PFSK-1 (cell line): ENCODE measurements around the gene BEND6.

Experiments used
- FOXP2 ChIP-seq: optimal IDR thresholded peaks from 2 replicates; pipeline ENCODE3; 2011; ENCODE audit warnings: borderline replicate concordance, control low read depth, inconsistent platforms; ENCODE audit not compliant: insufficient read depth; ENCODE audit errors: extremely low read length, extremely low read depth
- POLR2AphosphoS5 ChIP-seq: IDR thresholded peaks from 2 replicates; pipeline ENCODE4 v1.6.1; 2012; ENCODE audit warnings: low read depth, mild to moderate bottlenecking, control low read depth, low read length, moderate library complexity
- SIN3A ChIP-seq: IDR thresholded peaks from 2 replicates; pipeline ENCODE4 v1.6.1; 2012; ENCODE audit warnings: mild to moderate bottlenecking, low read length, moderate library complexity, borderline replicate concordance; ENCODE audit not compliant: insufficient read depth
- TAF1 ChIP-seq: IDR thresholded peaks from 2 replicates; pipeline ENCODE4 v1.6.1; 2012; ENCODE audit warnings: low read length, control low read depth, borderline replicate concordance; ENCODE audit not compliant: insufficient read depth
- TF ChIP-seq, protein P1 (sequence below), 2 experiments: IDR thresholded peaks; 2 replicates each; pipeline versions ENCODE4 v1.6.1 to v1.8.0; 2011 to 2012; ENCODE audit warnings: low read depth in 2 of 2, low read length in 2 of 2, control low read depth in 1 of 2, inconsistent platforms in 1 of 2, mild to moderate bottlenecking in 1 of 2, moderate library complexity in 1 of 2; ENCODE audit not compliant: insufficient read depth in 1 of 2

The BEND6 gene

DNA sequence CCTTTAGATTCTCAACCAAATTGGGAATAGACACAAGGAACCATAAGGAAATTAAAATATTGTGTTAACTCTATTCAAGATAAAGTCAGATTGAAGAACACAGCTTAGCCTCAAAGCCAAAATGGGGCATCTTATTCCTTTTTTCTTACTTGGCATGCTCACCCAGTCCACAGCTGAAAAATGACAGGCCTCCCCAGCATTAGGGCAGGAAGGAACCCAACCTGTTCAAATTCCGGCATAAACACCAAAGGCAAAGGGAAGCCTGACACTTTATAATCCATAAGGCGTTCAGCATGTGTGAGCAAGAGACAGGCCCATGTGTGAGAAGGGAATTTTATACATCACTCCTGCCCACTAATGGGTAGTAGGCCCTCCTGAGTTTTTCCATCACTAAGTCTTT is 2.9 kb downstream of the BEND6 start:
- no peak for TF ChIP-seq SIN3A
- TF ChIP-seq FOXP2, result no peak
- TF ChIP-seq, protein P1, sequence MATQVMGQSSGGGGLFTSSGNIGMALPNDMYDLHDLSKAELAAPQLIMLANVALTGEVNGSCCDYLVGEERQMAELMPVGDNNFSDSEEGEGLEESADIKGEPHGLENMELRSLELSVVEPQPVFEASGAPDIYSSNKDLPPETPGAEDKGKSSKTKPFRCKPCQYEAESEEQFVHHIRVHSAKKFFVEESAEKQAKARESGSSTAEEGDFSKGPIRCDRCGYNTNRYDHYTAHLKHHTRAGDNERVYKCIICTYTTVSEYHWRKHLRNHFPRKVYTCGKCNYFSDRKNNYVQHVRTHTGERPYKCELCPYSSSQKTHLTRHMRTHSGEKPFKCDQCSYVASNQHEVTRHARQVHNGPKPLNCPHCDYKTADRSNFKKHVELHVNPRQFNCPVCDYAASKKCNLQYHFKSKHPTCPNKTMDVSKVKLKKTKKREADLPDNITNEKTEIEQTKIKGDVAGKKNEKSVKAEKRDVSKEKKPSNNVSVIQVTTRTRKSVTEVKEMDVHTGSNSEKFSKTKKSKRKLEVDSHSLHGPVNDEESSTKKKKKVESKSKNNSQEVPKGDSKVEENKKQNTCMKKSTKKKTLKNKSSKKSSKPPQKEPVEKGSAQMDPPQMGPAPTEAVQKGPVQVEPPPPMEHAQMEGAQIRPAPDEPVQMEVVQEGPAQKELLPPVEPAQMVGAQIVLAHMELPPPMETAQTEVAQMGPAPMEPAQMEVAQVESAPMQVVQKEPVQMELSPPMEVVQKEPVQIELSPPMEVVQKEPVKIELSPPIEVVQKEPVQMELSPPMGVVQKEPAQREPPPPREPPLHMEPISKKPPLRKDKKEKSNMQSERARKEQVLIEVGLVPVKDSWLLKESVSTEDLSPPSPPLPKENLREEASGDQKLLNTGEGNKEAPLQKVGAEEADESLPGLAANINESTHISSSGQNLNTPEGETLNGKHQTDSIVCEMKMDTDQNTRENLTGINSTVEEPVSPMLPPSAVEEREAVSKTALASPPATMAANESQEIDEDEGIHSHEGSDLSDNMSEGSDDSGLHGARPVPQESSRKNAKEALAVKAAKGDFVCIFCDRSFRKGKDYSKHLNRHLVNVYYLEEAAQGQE (IDR thresholded peaks at IDR 0.05; ENCODE audit: insufficient read depth in 1 of 2, low read depth in 2 of 2, low read length in 2 of 2), result no peak
- no peak for TF ChIP-seq TAF1
- no peak for TF ChIP-seq POLR2AphosphoS5

DNA sequence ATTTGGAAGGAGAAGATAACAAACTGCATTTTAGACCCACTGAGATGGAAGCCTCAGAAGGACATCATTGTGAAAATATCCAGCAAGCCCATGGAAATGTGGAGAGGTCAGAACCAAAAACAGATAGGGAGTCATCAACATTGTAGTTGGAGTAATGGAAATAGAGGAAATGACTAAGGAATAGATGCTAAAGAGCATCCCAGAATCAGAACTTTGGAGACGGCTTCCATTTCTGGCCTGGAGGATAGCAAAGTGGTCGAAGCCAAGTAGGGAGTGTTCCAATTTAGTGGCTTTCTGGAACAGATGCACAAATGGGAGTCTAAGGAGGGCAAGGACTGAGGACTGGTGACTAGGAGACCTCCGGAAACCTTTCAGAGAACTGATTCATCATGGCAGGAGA is 3.6 kb downstream of the BEND6 start:
- TF ChIP-seq TAF1 (no peak), POLR2AphosphoS5 (no peak), FOXP2 (no peak), SIN3A (no peak)
- TF ChIP-seq, protein P1 (IDR thresholded peaks at IDR 0.05; ENCODE audit: insufficient read depth in 1 of 2, low read depth in 2 of 2, low read length in 2 of 2), result no peak

DNA sequence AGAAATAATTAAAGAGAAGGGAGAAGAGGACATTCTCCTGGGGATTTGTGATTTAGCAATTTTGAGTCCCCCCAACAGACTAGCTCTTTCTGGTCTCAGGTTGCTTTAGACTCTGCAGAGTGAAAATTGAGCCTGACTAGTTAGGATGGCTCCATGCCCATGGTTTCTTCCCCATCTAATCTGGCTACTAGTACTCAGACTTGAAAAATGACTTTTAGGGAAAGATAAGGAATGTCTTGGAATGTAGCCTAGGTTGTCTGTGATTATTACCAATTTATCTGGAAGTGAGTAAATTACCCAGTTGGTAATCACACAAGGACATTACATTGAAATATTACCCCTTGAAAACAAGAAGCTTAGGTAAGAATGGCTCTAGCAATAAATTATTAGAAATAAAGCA is 4.2 kb downstream of the BEND6 start:
- TF ChIP-seq SIN3A (no peak), POLR2AphosphoS5 (no peak)
- TF ChIP-seq, protein P1 (IDR thresholded peaks at IDR 0.05; ENCODE audit: insufficient read depth in 1 of 2, low read depth in 2 of 2, low read length in 2 of 2), result no peak

DNA sequence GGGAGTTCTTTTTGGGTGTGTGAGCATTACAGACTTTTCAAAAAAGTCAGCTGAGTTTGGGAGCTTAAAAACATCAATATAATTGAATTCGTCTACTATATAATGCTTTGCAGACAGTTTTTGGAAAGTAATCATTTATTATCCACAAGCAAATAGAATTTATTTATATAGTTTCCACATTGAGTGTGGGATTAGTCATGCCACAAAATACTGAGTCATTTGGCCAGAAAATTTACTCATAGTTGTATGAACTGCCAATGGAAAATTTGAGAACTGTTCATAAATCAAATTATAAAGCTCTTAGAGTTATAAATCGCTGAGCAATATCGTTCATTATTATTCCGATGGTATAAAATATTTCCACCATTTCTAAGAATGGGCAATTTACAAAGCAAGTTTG is 5.0 kb downstream of the BEND6 start:
- no peak for TF ChIP-seq FOXP2
- TF ChIP-seq, protein P1 (IDR thresholded peaks at IDR 0.05; ENCODE audit: insufficient read depth in 1 of 2, low read depth in 2 of 2, low read length in 2 of 2), result no peak
- no peak for TF ChIP-seq SIN3A
- no peak for TF ChIP-seq TAF1
- TF ChIP-seq POLR2AphosphoS5, result no peak

DNA sequence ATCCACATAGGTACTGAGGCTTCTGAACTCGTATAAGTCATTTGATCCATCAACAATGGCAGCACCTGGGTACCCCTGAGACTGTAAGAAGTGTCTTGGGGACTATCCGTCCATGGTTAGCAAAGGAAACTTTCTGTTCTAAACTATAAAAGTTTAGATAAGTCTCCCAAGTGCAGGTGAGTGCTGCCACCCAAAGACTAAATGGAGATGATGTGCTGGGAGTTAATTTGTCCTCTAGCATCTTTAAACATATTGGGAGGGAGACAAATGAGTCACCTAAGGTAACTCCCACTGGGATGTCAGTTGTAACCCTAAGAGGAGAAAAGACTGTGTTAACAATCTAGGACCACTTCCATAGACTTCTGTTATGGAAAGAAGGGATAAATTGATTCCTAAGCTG is 6.2 kb downstream of the BEND6 start:
- TF ChIP-seq POLR2AphosphoS5 (no peak), FOXP2 (no peak), TAF1 (no peak), SIN3A (no peak)
- TF ChIP-seq, protein P1 (IDR thresholded peaks at IDR 0.05; ENCODE audit: insufficient read depth in 1 of 2, low read depth in 2 of 2, low read length in 2 of 2), result no peak
